ENCODE data around the gene ACAD8.

Gene ACAD8

DNA sequence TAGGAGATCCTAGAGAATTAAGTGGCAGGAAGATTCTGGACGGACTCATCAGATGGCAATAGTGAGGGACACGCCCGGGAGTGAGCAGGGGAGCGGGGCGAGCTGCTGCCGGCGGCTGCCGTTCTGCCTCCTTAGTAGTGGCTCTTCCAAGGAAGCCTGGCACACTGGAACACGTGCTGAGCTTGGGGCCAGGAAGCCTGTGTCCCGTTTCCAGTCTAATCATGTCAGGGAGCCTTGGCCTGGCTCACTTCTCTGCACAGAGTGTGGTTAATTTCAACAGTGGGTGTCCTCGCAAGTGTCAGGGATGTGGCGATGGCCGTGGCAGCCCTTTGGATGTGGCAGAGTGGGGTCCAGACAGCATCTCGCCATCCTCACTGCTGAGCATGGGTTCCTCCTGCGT, 39.3 kb downstream of the ACAD8 start:
- DNase-seq = no peak

DNA sequence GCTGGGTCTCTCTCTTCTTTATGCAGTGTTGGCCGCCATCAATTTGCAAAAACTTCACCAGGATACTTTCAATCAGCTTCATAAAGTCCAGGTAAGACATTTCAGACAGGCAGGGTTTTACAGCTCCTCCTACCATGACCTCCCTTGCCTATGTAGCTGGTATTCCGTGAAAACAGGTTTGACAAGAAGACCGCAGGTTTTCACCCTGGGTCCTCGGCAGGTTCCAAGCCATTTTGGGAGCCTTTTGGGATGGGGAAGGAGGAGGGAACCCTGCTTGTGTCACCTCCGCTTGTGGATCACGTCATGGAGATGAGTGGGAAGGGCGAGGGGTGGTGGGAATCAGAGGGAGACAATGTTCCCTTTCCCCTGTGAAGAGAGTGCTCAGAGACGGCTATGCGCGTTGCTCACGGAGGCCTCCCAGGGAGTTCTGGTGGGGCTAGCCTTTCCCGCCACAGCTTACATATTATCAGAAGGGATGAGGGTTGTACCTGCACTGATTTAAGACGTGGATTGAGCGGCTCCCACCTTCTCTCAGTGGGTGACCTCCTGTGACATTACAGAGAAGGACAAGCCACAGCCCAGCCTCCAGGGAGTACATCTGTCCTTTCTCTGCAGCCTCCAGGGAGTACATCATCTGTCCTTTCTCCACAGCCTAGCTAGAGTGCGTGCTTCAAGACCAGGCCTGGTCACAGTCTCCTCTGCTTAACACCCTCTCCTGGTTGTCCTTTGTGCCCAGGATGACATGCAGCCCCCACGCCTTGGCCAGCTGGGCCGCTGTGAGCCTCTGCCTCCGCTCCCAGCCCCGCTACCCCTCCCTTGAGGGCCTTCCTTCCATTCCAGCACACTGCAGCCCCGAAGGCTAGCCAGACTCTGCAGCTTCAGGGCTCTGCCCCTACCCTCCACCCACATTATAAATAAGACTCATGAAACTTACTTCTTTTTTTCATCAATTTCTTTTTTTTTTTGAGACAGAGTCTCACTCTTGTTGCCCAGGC, 40.0 kb downstream of the ACAD8 start:
- DNase-seq = no peak

DNA sequence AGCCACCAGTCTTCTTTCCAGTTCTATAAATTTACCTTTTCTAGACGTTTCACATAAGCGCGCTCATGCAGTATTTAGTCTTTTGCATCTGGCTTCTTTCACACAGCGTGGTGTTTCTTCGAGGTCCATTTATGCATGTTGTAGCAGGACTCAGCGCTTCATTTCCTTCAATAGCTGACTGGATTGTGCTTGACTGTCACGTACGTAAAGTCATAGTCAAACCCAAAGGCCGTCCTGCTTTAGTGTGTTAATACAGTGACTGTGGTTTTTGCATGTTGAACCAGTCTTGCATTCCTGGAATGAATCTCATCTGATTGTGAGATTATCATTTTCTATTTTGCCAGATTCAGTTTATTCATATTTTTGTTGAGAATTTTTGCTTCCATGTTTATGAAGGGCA, 41.3 kb downstream of the ACAD8 start:
- DNase-seq = no peak

DNA sequence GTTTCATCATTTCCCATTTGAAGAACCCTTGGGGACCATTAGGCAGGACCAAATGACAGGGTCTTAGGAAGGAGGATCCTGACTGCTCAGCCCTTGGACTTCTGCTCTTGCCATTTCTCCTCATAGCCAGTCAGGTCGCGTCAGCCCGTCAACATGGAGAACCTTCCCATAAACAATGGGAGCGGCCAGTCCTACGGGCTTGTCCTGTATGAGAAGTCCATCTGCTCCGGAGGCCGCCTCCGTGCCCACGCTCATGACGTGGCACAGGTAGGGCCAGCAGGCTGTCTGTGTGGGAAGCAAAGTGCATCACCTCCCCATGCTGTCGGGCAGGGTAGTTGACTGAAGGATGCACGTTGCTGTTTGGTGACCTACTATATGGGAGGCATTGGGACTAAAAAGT, 58.9 kb downstream of the ACAD8 start:
- DNase-seq = no peak

DNA sequence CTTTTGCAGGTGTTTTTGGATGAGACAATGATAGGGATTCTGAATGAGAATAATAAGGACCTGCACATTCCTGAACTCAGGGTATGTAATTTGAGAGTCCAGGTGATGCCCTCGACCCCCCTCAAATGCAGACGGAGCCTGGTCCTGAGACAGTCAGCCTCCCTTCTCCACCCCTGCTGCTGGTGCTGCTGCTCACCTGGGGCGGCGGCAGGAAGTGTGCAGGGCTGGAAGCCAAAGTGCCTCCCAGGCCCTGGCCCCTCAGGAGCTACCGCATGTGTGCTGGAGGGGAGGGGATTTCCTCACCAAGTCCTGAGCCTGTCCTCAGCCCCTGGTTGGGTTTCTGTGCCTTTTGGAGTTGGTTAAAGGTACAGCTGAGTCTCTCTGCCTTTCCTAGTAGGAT, 59.4 kb downstream of the ACAD8 start:
- DNase-seq = no peak

DNA sequence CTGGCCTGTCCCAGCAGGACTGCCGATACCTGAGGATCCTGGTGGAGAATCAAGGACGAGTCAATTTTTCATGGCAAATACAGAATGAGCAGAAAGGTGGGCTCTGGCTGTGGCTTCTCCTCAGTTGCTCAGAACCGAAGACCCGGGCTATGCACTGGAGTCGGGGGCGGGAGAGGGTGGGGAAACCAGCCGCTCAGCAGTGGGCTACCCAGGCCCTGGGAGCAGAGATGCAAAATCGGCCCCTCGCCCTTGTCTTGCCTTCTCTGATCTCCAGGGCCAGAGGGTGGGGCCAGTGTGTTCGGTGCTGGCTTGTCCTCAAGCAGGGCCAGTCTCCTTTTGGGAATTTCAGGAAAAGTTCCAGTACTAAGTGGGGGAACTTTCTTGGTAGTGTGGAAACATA, 60.0 kb downstream of the ACAD8 start:
- no peak for DNase-seq

DNA sequence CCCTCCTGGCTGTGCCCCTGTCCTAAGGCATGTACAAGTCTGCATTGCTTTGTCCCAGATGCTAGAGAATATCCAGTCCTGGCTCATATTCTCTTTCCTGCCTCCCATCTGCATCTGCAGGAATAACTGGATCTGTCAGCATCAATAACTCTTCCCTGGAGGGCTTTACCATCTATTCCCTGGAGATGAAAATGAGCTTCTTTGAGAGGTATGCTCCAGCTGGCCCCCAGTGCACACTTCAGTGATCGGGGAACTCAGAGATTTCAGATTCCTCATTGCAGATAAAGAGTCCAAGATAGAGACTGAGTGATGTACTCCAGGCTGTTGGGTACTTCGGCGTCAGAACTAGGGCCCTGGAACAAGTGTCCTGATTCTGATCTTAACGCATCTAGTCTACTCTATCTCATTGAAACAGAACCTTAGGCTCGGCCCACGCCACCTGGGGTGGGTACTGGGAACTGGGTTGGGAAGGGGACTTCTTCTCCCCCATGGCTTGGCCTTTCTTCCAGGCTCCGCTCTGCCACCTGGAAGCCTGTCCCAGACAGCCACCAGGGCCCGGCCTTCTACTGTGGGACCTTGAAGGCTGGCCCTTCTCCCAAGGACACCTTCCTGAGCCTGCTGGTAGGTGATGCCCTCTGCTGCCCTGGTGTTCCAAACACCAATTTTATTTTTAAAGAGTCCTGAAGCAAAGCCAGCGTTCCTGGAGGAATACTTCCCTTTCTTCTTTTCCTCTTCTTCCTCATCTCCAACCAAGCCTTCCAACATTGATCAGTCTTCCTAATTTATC, 60.6 kb downstream of the ACAD8 start:
- DNase-seq = no peak

Measured in NCI-H345 (cell line).